GM10847 (cell line): Measurements from ENCODE around the gene DPEP1.

Experiments used
- POLR2A ChIP-seq: IDR thresholded peaks from 2 replicates; pipeline ENCODE4 v1.6.1; 2011; ENCODE audit not compliant: insufficient read length; ENCODE audit errors: extremely low read depth

DPEP1 gene

GRCh38 chr16:89604764-89605163 is 8.7 kb upstream of the DPEP1 start:
- no peak for TF ChIP-seq POLR2A

DNA sequence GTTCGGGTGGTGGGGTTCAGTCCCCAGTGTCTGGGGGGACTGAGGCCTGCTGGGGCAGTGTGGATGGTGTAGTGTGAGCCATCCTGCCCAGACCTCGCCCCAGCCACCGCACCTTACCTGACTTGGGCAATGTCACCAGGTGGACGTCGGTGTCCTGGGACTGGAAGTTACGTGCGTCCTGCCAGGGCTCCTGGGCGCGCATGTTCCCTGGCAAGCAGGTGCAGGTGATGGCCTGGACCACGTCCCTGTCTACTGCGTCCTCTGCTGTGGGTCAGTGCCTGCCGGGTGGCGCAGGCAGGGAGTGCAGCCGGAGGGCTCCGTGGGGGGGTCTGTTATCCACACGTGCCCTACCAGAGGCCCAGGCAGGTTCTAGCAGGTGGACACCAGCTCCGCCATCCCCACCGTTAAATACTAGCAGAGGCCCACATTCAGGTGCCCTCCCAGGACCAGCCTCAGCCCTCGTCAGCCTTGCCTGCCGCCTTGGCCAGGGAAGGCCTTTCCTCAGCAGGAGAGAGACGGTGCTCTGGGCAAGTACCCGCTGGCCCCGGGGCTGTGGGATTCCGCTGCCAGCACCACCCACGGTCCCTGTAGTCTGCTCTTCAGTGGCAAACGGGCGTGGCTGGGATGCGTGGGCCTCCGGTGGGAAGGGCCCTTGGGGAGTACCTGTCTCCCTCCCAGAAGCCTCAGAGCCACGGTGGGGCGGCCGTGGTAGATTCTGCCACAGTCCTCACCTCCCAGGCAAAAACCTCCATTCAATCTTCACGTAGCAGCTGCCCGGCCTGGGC is 8.1 kb upstream of the DPEP1 start:
- TF ChIP-seq POLR2A = no peak

GRCh38 chr16:89606006-89606405 is 7.4 kb upstream of the DPEP1 start:
- TF ChIP-seq POLR2A = no peak

DNA sequence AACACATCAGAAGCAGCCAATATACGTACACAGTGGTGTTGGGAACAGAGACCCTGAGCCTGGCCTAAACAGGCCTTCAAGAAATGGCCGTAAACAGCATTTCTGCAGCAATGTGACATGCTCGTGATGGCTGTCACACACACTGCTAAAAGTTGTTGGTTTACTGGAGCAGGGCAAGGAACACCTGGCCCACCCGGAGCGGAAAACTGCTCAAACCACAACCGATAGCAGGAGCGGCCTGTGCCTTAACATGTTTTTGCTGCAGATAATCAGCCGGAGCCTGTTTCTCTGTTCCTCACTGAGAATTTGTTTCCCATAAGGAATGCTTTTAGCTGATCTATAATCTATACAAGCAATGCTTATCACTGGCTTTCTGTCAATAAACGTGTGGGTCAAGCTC is 6.0 kb upstream of the DPEP1 start:
- no peak for TF ChIP-seq POLR2A

DNA sequence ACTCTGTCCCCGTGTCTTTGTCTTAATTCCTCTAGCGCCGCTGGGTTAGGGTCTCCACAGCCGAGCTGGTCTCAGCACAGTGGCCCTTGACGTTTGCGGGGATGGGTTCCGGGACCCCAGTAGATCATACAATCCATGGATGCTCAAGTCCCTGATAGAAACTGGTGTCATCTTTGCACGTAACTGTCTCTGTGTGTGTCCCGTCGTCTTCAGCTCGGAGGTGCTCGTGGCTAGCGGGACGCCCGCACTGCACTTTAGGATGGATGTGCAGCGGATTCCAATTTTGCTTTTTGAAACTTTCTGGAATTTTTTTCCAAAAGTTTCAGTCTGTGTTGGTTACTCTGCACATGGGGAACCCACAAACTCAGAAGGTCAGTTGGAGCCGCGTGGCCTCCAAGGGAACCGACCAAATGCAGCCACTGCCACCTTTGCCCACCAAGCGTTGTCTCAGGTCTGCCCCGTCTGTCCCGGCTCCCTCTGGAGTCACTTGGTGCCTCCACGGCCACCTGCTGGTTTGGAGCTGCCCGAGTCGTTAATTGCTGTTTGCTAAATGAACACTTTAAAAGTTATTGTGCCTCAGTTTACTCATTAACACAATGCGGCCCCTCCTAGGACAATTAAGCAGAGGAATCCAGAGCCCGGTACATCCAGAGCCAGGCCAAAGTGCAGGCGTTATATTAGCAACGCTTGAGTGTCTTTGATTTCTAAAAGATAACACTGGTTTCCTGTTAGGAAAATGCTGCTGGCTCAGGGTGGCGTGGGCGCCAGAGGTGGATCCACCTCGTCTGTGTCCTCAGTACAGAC is 5.3 kb upstream of the DPEP1 start:
- no peak for TF ChIP-seq POLR2A

GRCh38 chr16:89610108-89610453 is 3.4 kb upstream of the DPEP1 start:
- no peak for TF ChIP-seq POLR2A

DNA sequence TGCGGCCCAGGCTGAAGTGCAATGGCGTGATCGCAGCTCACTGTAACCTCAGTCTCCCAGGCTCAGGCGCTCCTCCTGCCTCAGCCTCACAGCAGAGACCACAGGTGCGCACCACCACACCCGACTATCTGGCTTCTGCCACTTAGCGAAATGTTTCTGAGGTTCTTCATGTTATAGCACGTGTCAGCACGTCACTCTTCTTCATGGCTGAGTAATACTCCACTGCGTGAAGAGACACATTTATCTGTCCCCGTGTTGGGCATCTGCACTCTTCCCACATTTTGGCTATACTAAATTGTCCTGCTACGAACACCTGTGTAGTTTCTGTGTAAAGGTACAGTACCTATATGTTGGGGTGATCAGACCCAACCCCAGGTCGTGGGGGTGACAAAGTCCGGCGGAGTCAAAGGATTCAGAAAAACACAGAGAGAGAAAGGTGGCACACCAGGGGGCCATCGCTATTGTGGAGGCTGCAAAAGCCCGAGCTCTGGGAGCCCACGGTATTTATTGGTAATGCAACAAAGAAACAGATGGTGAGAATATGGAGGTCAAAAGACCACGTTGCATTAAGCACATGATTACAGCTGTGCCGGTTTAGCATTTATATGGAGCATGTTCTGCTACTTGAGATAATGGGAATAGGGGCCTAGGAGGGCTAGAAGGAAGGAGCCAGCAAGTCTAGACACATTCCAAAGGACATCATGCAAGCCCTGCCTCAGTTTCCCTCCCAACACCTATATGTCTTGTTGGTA is 851 bp upstream of the DPEP1 start:
- no peak for TF ChIP-seq POLR2A

DNA sequence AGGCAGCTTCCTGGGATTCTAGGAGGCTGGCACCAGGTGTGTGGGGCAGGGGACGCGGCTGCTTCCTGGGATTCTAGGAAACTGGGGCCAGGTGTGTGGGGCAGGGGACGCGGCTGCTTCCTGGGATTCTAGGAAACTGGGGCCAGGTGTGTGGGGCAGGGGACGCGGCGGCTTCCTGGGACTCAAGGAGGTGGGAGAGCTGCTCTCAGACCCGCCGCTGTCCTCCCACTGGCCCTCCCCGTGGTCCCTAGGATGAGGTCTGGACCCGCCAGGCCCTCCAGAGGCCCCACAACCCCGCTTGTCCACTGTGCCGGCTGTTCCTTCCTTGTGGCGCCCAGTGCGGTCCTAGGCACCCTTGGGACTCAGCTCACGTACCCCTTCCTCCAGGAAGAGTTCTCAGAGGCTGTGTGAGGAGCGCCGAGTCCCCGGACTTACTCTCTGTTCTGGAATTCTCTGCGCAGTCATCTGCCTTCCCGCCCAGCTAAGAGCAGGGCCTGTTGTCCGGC is 565 bp downstream of the DPEP1 start:
- TF ChIP-seq POLR2A = no peak

DNA sequence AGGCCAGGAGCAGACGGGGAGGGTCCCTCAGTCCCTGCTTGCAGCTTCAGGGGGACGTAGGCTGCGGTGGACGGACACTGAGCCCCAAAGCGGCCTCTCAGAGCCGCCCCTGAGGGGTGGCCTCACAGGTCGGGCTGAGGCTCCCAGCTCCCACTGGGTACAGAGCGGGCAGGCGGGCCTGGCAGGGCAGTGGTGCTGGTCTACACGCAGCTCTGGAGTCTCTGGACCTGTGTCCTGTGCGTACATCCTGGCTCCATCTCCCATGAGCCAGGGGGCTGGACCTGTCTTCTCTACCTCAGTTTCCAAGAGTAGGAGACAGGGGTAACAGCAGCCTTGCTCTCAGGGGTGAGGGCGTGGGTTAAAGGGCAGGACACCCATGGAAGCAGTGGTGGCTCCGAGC is 1.7 kb downstream of the DPEP1 start:
- no peak for TF ChIP-seq POLR2A

DNA sequence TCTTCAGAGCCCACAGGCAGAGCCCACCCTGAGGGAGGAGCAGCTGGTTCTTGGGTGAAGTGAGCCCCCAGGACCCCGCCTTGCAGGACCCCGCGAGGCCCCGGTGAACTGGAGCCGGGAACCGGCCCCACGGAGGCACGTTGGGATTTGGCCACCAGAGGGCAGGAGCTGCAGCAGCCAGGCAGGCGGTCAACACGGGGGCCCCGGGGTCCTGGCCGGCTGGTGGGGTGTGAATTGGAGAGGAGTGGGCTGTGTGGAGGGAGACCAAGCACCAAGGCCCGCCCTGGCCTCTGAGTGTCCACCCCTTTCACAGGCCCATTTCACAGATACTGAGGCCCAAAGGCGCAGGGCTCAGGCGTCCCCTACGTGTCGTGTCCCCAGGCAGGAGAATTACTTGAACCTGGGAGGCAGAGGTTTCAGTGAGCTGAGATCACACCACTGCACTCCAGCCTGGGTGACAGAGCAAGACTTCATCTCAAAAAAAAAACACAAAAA is 2.2 kb downstream of the DPEP1 start:
- no peak for TF ChIP-seq POLR2A

- no peak for TF ChIP-seq POLR2A
These were observed 3.2 kb downstream of the DPEP1 start for GRCh38 chr16:89616623-89617022.

- no peak for TF ChIP-seq POLR2A
These were observed 3.6 kb downstream of the DPEP1 start for GRCh38 chr16:89617036-89617435.

DNA sequence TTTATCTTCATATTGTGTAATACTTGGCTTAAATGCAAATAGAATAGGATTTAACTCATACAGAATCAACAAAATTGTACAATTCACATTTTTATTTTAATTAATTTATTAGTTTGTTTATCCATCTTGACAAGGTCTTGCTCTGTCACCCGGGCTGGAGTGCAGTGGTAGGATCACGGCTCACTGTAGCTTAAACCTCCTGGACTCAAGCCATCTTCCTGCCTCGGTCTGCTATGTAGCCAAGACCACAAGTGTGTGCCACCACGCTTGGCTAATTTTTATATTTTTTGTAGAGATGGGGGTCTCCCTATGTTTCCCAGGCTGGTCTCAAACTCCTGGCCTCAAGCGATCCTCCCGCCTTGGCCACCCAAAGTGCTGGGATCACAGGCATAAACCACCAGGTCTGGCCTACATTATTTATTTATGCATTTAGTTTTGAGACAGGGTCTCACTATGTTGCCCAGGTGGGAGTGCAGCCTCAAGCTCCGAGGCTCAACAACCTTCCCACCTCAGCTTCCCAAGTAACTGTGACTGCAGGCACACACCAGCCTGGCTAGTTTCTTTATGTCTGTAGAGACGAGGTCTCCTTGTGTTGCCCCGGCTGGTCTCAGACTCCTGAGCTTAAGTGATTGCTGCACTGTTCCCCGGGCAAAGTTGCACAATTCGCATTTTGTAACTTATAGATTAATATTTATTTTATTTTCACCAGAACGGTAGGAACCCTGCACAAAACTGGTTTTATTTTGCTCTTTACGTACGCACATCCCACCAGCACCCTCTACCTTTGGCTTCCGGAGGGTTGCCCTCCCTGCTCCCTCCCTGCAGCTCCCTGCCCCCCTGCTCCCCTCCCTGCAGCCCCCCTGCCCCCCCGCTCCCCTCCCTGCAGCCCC is 4.9 kb downstream of the DPEP1 start:
- no peak for TF ChIP-seq POLR2A

DNA sequence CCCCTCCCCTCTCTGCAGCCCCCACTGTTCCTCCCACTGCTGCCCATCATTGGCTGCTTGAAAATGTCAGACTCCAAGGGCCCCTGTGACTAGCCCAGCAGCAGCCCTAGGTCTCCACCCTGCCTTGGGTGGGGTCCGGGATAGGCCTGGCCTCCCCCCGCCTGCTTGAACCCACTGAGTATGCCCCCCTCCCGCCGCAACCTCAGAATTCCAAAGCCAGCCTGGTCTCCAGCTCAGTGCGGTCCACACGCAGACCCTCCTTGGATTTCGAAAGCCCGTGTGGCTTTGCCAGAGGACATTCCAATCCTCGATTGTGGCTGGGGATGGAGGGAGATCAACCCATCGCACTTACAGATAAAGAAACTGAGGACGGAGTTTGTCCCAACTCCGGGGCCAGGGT is 6.4 kb downstream of the DPEP1 start:
- no peak for TF ChIP-seq POLR2A
